HepG2 (cell line): ENCODE measurements around the gene SEMA3B. TPM values are rescaled to one million over a fixed set of nuclear protein-coding genes. Genes with fewer than 3 reads are reported as not detected.
A peak's percentile ranks its signal among the peaks of the same experiment; 100 is the strongest.

Experiments used
- AKAP8 ChIP-seq: sonication (generic); formaldehyde crosslinking; IDR thresholded peaks from 2 replicates; pipeline ENCODE4 v1.5.1; 2020; ENCODE audit warnings: mild to moderate bottlenecking, missing genetic modification reagents
- ARNT2 ChIP-seq: sonication (generic); formaldehyde crosslinking; IDR thresholded peaks from 2 replicates; pipeline ENCODE4 v1.8.0; 2022; ENCODE audit warnings: mild to moderate bottlenecking, low read depth, missing genetic modification reagents, moderate library complexity
- GPBP1L1 ChIP-seq: sonication (generic); formaldehyde crosslinking; IDR thresholded peaks from 2 replicates; pipeline ENCODE4 v1.5.0; 2020; ENCODE audit warnings: mild to moderate bottlenecking, missing genetic modification reagents
- GRHL1 ChIP-seq: sonication (generic); formaldehyde crosslinking; conservative IDR thresholded peaks from 2 replicates; pipeline ENCODE4 v1.8.0; 2022; ENCODE audit warnings: missing genetic modification reagents
- KDM1A ChIP-seq: IDR thresholded peaks from 2 replicates; pipeline ENCODE4 v1.6.1; 2016; ENCODE audit warnings: missing compliant biosample characterization
- PAX8 ChIP-seq: sonication (generic); formaldehyde crosslinking; IDR thresholded peaks from 2 replicates; pipeline ENCODE4 v1.8.0; 2022; ENCODE audit warnings: mild to moderate bottlenecking, missing genetic modification reagents, borderline replicate concordance
- PBX2 ChIP-seq: IDR thresholded peaks from 2 replicates; pipeline ENCODE4 v1.6.1; 2016; ENCODE audit warnings: control low read depth
- PHF21A ChIP-seq: sonication (generic); formaldehyde crosslinking; IDR thresholded peaks from 2 replicates; pipeline ENCODE4 v1.5.0; 2020; ENCODE audit warnings: mild to moderate bottlenecking, missing genetic modification reagents
- TEAD2 ChIP-seq: sonication (generic); formaldehyde crosslinking; IDR thresholded peaks from 2 replicates; pipeline ENCODE4 v1.9.0; 2021; ENCODE audit warnings: missing genetic modification reagents
- TERF1 ChIP-seq: sonication (generic); formaldehyde crosslinking; IDR thresholded peaks from 2 replicates; pipeline ENCODE4 v1.8.0; 2022; ENCODE audit warnings: mild to moderate bottlenecking, missing genetic modification reagents, moderate library complexity
- TFE3 ChIP-seq: IDR thresholded peaks from 2 replicates; pipeline ENCODE4 v1.6.1; 2016
- ZMAT3 ChIP-seq: sonication (generic); formaldehyde crosslinking; conservative IDR thresholded peaks from 2 replicates; pipeline ENCODE4 v1.7.0; 2021; ENCODE audit warnings: missing genetic modification reagents
- ZMYM4 ChIP-seq: sonication (generic); formaldehyde crosslinking; IDR thresholded peaks from 2 replicates; pipeline ENCODE4 v1.8.1; 2023; ENCODE audit warnings: mild to moderate bottlenecking, missing genetic modification reagents
- ZNF207 ChIP-seq: fragments of 450-650 bp; IDR thresholded peaks from 2 replicates; pipeline ENCODE4 v1.6.1; 2016; ENCODE audit warnings: antibody characterized with exemption, borderline replicate concordance
- ZNF580 ChIP-seq: IDR thresholded peaks from 2 replicates; pipeline ENCODE4 v1.6.1; 2016; ENCODE audit warnings: low read depth, borderline replicate concordance
- ZNF614 ChIP-seq: IDR thresholded peaks from 2 replicates; pipeline ENCODE4 v1.6.1; 2018; ENCODE audit warnings: missing biosample characterization, missing genetic modification reagents, inconsistent platforms, borderline replicate concordance
- ZNF703 ChIP-seq: sonication (generic); formaldehyde crosslinking; IDR thresholded peaks from 2 replicates; pipeline ENCODE4 v1.5.1; 2020; ENCODE audit warnings: missing genetic modification reagents, mild to moderate bottlenecking, moderate library complexity, borderline replicate concordance
- ZNF720 ChIP-seq: sonication (generic); formaldehyde crosslinking; IDR thresholded peaks from 2 replicates; pipeline ENCODE4 v1.4.0; 2020; ENCODE audit warnings: missing genetic modification reagents
- ZNF749 ChIP-seq: sonication (generic); formaldehyde crosslinking; IDR thresholded peaks from 2 replicates; pipeline ENCODE4 v1.8.0; 2022; ENCODE audit warnings: mild to moderate bottlenecking, missing genetic modification reagents, moderate library complexity, borderline replicate concordance
- ZSCAN5A ChIP-seq: sonication (generic); formaldehyde crosslinking; IDR thresholded peaks from 2 replicates; pipeline ENCODE4 v1.8.0; 2022; ENCODE audit warnings: mild to moderate bottlenecking, missing genetic modification reagents, borderline replicate concordance
- polyA plus RNA-seq, 8 experiments: library from polyadenylated mRNA; depleted of rRNA in 3 of 8; stranded (reverse) in 7 of 8; unstranded in 1 of 8; fragments of >200 nt; fragmentation: Illumina TruSeq in 4 of 8; extraction: Trizol in 4 of 8; gene quantifications; 2 replicates each; pipeline versions ENCODE4 v1.2.1 to v1.2.3, GENCODE V29; 2011 to 2016; ENCODE audit warnings: low read depth in 4 of 8, missing spikeins in 1 of 8, mixed read lengths in 1 of 8; ENCODE audit not compliant: insufficient read depth in 1 of 8
- total RNA-seq, 5 experiments: library from RNA; depleted of rRNA; stranded (reverse); fragments of >200 nt; fragmentation: Illumina TruSeq; extraction: Trizol; gene quantifications; 2 replicates each; pipeline ENCODE4 v1.2.3, GENCODE V29; 2016; ENCODE audit warnings: low read depth in 1 of 5

The SEMA3B gene
- total and polyA plus RNA-seq, 2 of the 13 experiments (the other 11 are each of a cell fraction or from before 2014, with no cell fraction given): 93.2 to 158 TPM

GRCh38 chr3:50322386-50323091 lies 53.6 kb downstream of the SEMA3B start, which contains the start of gene HYAL2 (continued):
- TF ChIP-seq GRHL1 (CRISPR knock-in tag) (no peak), ZNF614 (no peak), ZNF749 (CRISPR knock-in tag) (no peak), ZSCAN5A (CRISPR knock-in tag) (no peak), ZNF703 (CRISPR knock-in tag) (no peak), TFE3 (CRISPR knock-in tag) (no peak), ARNT2 (CRISPR knock-in tag) (no peak), KDM1A (CRISPR knock-in tag) (no peak), GPBP1L1 (CRISPR knock-in tag) (no peak), ZMAT3 (peak; percentile 79; the same call in 1 of the 2 replicates), ZNF207 (no peak), ZNF580 (CRISPR knock-in tag) (no peak), ZMYM4 (CRISPR knock-in tag) (no peak), PAX8 (CRISPR knock-in tag) (0 out of 2 replicates have a peak, but pooled peaks have one; percentile 27), PHF21A (CRISPR knock-in tag) (no peak), AKAP8 (CRISPR knock-in tag) (no peak), ZNF720 (CRISPR knock-in tag) (no peak), PBX2 (CRISPR knock-in tag) (no peak), TERF1 (no peak), TEAD2 (CRISPR knock-in tag) (no peak)
